GM18498 (cell line): ENCODE measurements around the gene SPPL2A.
A peak's percentile ranks its signal among the peaks of the same experiment; 100 is the strongest.
"Not testable (repeated sequence)": the region's sequence is repeated elsewhere in the genome, so short reads cannot be mapped to it uniquely, and the experiment has no call there.

Experiments used
- ATAC-seq: cut with Tn5 transposase; IDR thresholded peaks from one replicate; pipeline ENCODE4 v1.9.1; 2021; ENCODE audit warnings: mild to moderate bottlenecking, moderate library complexity; ENCODE audit not compliant: unreplicated experiment

The SPPL2A gene, protein sequence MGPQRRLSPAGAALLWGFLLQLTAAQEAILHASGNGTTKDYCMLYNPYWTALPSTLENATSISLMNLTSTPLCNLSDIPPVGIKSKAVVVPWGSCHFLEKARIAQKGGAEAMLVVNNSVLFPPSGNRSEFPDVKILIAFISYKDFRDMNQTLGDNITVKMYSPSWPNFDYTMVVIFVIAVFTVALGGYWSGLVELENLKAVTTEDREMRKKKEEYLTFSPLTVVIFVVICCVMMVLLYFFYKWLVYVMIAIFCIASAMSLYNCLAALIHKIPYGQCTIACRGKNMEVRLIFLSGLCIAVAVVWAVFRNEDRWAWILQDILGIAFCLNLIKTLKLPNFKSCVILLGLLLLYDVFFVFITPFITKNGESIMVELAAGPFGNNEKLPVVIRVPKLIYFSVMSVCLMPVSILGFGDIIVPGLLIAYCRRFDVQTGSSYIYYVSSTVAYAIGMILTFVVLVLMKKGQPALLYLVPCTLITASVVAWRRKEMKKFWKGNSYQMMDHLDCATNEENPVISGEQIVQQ

DNA sequence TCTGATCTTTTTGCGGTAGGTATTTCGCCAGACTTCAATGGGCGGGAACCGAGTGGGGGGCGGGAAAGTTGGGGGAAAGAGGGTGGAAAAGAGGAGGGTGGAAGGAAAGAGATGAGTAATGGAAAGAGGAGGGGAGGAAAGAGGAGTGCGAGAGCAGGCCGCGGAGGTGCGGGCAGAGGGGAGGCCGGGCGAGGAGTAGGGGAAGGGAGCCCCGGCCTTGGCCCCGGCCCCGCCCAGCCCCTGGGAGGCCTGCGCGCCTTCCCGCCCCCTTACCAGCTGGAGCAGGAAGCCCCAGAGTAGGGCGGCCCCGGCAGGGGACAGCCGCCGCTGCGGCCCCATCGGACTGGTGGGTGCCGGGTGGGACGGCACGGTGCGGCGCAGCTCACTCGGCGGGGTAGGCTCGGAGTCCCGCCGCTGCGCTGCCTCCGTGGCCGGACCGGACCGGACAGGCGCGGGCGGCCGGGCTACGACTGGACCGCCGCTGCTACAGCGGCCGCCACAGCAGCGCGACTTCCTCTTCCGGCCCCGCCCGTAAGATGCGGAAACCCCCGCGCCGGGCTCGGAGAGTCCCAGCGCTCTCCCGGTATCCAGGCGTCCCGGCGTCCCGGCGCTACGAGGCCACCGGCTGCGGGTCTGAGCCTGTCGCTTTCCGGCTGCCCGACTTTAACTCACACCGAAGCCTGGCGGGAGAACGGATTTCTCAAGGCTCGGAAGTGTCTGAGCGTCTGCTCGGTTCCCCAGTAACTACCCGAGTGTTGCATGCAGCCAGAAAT lies at the start of gene SPPL2A:
SPPL2A (minus strand) TSS at position 512 of the 773 bp plus-strand sequence; CDS start at position 339, 173 bp downstream.
- ATAC-seq, result peak; percentile 88

DNA sequence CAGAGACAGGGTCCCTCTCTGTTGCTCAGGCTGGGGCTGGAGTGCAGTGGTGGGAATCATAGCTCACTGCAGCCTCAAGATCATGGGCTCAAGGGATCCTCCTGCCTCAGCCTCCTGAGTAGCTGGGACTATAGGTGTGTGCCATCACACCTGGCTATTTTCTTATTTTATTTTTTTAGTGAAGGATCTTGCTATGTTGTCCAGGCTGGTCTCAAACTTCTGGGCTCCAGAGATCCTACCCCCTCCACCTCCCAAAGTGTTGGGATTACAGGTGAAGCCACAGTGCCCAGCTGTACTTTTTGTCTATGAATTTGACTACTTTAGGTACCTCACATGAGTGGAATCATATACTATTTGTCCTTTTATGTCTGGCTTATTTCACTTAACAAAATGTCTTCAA lies 49.1 kb upstream of the SPPL2A start:
- ATAC-seq, result no peak

DNA sequence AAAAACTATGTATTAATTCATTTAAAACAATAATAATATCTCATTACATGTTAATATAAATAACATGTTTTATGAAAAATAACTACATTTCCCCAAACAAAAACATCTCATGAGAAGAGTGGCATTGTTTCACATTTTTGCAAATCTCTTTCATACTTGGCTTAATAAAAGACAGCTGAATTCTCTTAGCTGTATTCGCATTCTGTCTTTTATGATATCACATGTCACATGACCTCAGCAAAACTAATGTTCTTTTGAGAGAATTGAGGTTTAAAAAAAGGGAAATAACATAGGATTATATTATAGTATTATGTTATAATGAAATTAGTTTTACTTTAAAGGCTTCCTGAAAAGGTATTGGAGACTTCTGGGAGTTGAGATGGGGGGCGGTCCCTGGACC lies 48.4 kb upstream of the SPPL2A start:
- no peak for ATAC-seq

DNA sequence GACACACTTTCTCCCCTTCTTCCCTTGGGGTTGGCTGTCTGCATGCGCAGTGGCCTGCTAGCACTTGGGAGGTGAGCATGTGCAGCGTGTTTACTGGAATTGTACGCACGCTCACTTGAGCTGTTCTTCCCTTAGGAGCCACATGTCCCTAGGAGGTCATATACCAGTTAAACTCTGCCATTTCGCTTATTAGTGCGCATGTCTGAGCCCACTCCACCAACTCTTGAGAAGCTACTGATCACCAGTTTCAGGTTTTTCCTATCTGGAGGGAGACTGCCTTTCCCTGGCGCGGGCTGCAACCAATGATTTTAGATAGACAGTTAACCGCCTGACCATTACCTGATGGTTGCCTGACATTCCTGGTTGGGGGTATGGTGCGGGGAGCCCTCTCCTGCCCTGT lies 47.6 kb upstream of the SPPL2A start:
- ATAC-seq, result no peak

DNA sequence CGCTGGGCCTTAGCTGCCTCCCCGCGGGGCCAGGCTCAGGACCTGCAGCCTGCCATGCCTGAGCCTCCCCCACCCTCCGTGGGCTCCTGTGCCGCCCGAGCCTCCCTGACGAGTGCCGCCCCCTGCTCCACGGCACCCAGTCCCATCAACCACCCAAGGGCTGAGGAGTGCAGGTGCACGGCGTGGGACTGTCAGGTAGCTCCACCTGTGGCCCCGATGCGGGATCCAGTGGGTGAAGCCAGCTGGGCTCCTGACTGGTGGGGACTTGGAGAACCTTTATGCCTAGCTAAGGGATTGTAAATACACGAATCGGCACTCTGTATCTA lies 46.6 kb upstream of the SPPL2A start:
- ATAC-seq, result not testable (repeated sequence)

DNA sequence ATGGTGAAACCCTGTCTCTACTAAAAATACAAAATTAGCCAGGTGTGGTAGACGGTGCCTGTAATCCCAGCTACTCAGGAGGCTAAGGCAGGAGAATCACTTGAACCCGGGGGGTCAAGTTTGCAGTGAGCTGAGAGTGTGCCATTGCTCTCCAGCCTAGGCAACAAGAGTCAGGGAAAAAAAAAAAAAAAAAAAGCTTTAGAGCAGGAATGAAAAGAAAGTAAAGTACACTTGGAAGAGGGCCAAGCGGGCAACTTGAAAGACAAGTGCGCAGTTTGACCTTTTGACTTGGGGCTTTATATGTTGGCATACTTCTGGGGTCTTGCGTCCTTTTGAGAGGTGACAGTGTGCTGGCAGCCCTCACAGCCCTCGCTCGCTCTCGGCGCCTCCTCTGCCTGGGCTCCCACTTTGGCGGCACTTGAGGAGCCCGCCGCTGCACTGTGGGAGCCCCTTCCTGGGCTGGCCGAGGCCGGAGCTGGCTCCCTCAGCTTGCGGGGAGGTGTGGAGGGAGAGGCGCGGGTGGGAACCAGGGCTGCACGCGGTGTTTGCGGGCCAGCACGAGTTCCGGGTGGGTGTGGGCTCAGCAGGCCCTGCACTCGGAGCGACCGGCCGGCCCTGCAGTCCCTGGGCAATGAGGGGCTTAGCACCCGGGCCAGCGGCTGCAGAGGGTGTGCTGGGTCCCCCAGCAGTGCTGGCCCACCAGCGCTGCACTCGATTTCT lies 46.1 kb upstream of the SPPL2A start:
- not testable (repeated sequence) for ATAC-seq

DNA sequence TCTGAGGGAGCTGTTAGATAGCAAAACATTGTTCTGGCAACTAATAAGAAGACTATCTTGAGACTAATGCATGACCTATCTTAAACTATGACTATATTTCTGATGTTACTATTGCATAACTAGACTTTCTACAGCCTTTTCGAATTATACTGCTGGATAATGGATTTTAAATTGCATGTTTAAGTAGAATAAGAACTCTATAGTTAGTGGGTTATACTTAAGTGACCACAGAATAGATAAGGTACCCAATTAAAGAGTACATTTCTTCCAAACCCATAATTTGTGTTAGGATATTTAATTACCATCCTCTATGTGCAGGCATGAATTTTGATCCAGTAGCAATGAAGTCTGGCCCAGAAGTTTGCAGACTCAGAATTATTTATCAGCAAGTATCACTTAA lies 44.6 kb upstream of the SPPL2A start:
- ATAC-seq, result no peak

DNA sequence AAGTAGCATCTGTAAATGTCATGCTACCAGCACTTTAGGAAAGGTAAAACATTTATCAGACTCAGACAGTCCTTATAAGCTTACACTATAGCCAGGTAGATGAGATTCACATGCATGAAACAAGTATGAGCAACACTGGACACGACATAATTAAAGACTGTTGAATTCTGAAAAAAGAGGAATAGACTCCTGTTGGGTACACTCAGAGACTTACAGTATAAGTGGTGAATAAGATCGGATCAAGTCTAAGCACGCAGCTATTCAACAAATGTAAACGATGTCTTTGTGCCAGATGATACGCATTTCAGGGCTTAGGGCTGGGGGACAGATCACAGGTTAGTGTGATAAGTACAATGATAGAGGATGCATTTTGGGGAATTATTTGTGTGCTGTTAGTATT lies 43.2 kb upstream of the SPPL2A start:
- ATAC-seq, result no peak

DNA sequence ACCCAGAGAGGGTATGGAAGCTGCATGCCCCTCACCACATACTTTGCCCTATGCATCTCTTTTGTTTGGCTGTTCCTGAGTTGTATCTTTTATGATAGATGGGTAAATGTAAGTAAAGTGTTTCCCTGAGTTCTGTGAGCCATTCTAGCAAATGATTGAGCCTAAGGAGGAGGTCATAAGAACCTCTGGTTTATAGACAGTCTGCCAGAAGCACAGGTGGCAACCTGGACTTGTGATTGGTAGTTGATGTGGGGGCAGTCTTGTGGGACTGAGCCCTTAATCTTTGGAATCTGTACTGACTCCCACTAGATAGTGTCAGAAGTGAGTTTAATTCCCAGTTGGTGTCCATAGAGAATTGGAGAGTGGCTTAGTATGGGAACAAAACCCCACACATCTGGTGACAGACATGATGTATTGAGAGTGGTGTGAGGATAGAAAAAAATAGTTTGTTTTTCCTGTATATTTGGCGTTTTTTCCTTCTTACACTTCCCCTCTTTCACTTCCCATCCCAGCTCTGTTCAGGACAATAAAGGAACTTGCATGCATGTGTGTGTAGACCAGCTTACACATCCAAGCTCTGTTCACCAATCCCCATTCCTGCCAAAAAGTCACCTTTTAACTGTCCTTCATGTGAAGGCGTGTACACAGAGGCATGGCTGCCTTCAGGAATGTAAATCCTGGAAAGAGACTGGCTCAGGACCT lies 38.1 kb upstream of the SPPL2A start:
- no peak for ATAC-seq

DNA sequence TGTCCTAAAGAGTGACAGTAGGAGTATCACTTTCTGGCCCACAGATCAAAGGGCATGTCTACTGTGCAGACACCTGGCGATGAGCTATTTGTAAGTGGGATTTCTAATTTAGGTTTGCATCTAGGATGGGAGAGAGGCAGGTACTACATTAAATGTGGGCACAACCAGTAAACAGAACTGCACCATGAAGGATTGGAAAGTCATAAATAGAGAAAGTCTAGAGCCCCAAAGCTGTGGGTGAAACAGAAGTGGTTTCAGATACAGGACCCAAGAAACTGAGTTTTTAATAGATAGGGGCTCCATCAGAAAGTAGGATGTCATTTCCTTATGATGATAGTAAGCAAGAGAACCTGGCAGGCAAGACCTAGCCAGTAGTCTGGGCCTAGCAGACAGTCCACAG lies 35.2 kb upstream of the SPPL2A start:
- ATAC-seq, result peak; percentile 69

DNA sequence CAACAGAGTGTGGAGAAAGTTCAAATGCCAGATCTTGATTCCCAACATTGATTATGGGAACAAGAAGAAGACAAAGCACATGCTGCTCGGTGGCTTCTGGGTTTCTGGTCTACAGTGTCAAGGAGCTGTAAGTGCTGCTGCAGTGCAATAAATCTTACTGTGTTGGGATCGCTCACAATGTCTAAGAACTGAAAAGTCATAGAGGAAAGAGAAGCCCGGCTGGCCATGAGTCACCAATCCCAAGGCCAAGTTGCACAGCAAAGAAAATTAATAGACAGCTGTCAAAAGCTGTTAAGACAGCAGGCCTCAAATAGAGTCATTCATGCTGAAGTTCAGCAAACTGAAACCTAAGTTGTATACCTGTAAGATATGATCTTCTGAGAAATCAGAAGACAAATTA lies 33.2 kb upstream of the SPPL2A start:
- no peak for ATAC-seq

DNA sequence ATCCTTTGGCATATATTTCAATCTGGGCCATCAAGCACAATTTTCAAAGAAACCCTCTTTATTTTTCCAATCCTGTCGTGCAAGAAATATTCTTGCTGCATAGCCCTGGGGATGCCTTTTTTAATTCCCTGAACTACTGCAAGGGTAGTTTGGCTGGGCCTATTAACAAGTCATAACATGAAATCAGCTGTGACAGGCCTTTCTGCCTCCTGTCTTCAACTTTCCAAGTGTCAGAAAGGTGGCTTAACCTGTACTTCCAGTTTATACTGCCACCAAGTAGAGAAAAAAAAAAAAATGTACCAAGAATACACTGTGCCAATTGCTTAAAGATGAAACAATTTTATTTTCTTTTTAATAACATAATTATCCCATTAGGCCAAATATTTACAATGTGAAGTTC lies 32.4 kb upstream of the SPPL2A start:
- ATAC-seq, result no peak

DNA sequence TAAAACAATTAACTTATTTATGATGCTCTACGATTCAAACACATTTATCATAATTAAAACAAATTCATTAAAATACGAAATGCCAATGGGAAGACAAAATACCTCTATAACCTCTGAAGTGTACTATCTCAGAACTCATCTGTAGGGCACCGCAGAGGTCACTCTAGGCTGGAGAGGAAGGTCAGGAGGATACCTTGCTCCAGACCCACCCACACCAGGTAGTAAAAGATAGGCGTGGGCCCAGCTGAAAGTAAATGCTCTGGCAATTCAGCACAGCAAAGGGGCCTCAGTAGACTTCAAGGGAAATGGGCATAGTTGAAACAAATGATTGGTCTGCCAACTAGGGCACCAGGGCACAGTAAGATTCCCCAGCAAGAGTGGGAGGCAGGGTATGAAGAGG lies 26.0 kb upstream of the SPPL2A start:
- ATAC-seq, result no peak

DNA sequence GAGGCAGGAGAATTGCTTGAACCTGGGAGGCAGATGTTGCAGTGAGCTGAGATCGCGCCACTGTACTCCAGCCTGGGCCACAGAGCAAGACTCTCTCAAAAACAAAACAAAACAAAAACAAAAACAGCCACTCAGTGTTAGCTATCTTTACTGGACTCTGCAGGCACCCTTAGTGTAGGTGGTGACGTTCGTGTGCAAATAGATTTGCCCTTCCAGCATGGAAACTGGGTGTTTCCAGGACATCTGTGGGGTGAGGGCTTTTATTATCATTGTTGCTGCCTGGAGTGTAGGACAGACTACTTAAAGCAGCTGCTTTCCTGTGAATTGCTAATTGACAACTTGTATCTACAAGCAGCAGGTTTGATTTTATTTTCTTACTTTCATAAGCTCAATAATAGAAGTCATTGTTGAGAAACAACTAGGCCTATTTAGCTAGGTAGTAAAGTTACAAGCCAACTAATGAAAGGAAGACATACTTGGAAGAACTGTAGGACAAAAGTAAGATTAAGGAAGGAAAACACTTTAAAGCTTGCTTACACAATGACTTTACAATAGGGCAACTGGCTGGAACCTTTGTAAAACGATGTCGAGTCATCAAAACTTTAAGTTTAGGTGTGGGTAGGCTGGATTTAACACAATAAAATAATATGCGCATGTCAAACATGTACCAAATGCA lies 25.4 kb upstream of the SPPL2A start:
- ATAC-seq, result no peak

DNA sequence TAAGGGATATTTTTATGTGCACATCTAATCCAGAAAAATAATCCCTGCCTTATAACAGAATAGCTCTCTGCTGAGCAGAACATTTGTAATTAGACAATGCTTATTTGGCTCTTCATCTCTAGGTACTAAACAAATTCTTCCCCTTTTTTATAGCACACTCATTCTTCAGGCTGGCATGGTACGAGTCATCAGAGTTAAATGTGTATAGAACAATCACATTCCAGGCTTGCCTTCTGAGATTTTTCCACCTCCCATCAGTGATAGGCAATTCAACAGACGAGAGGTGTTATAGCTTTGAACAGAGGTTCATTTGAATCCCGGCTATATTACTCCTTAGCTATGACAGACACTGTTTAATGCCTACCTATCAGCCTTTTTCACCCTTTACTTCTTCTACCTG lies 21.4 kb upstream of the SPPL2A start:
- no peak for ATAC-seq

DNA sequence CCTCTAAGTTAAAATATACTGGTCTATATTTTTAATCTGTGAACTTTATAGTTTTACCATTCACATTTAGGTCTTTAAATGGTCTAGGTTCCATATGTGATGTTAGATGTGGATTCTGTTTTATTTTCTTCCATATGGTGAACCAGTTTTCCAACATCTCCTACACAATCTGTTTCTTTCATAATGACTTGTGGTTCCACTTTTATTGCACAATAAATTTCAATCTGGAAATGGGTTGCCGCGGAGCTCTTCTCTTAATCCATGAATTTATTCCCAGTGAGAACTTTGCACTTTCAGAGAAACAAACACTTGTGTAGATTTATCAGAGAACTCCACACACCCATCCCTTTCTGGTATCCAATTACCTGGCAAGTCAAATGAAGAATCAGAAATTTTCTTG lies 20.9 kb upstream of the SPPL2A start:
- no peak for ATAC-seq

DNA sequence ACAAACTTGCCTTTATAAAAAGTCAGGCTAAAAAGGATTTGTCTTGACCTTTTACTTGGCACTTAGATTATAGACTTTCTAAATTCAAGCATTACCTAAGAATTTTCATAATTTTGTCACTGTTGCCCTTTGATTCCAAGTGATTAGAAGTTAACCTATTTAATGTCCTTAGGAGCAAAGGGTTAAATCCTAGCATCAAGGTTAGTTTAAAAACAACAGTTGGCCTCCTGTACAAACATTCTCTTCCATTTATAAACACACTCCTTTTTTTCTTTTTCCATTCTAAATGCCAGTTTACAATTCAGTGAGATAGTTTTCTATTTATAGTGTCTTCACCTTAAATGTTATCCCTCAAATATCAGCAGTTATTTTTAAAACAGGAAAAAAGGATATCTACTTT lies 18.4 kb upstream of the SPPL2A start:
- no peak for ATAC-seq

DNA sequence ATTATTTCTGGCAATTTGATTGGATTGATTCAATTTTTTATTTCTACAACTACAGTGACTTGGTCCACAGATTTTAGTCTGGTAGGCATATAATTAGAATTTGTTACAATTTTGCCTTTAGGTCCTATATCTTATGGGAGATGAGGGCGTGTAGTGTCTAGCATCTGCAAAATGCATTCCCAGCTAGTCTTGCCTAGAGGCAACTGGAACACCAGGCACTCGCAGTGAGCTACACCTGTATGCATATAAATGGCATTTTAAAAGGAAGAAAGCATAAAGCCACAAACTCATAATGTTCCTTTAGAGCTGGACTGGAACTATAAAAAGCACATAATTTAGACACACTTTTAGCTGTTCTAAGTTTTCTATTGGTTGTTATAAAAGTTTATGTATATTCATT lies 17.9 kb upstream of the SPPL2A start:
- ATAC-seq, result no peak

DNA sequence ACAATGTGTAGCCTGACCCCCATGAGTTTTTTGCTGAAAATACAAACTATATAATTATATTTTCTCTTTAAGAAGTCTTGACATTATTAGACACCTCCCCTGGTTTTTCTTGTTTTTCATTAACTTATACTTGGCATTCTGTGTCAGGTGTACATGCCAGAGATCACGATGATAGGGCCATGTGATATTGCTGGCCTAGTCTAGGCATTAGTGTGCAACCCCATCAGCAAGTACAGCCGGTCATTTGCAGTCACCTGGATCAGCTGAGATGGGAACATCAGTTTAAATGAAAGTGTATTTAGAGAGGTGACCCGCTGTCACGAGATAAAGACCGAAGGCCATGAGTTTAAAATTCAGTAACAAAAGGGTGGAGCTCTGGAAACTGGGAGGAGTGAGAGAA lies 12.6 kb upstream of the SPPL2A start:
- ATAC-seq, result no peak

DNA sequence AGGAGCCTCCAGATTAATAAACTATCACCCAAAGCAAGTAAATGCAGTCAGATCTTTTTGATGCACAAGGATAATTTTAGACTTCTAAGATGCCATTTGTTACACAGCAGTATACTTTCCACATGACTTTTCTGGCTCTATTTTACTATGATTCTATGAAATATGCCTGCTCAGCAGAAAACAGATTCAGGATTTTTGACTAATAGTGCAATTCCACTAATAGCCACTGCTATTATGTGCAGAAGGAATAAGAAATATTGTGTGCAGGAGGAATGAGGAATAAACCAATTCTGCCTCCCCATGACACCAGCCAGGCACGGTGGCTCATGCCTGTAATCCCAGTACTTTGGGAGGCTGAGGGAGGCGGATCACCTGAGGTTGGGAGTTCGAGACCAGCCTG lies 11.5 kb upstream of the SPPL2A start:
- ATAC-seq, result no peak
